ENCODE results near the gene PIK3R3. TPM values are rescaled to one million over a fixed set of nuclear protein-coding genes. Genes with fewer than 3 reads are reported as not detected.

The PIK3R3 gene
- total and polyA plus RNA-seq, 7 experiments from 2014 or later = 0.03 to 3.0 (median 0.39) TPM; not detected in 1

DNA sequence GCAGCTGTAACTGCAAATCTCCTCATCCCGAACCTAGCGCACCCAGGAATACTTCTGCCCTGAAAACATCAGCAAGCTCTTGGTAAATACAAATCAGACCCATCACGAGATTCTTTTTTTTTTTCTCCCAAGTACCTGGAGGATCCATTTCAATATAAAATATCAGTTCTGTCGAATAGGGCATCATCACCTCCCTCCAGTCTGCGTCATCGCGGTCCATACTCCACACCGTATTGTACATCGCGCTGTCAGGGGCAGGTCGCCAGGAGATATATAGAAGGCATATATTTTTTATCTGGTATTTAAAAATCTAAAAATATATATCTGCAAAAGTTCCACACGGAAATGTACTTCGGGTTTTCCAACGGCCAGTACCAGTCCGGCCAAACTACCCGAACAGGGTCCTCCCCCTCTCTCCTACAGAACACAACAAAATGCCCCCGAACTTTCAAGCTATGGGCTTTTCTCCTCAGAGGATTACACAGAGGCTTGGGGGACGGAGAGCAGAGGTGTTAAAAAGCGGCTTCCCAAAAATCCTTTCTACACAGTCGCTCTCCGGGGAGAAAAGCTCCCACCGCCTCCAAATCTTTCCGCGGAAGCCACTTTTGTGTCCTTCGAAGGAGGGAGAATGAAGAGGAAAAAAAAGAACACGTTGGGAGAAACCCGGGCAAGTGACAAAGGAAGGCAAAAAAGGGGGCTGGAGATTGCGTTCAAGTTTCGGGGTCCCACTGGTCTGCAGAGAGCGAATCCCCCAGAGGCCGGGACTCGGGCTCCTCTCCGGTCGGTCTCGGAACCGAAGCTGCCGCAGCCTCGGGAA, 509 bp downstream of the PIK3R3 start:
- no peaks in the 10 kb centered on the region for H3K36me3 Mint-ChIP-seq
- CTCF ChIA-PET = interaction anchor here (0.7 kb wide), 1 partner anchor 1365 kb away, joined by 6 read pairs; no protein-coding TSS in a partner anchor
- Histone ChIP-seq H3K4me3 (ENCODE audit: low read length) (peak overlapping the region; percentile 88), H3K4me1 (ENCODE audit: control insufficient read depth in 2 of 2, insufficient read depth in 2 of 2, low read length in 2 of 2) (peaks cover 3 to 7% of the 10 kb centered on the region in 2 donors), H3K9me3 (ENCODE audit: control insufficient read depth in 2 of 3, low read length in 3 of 3) (no peaks in the 10 kb centered on the region), H3K36me3 (ENCODE audit: control insufficient read depth in 2 of 3, insufficient read depth in 3 of 3, low read length in 3 of 3) (peaks cover 0 to 5% (median 0%) of the 10 kb centered on the region in 3 experiments), H3K27ac (ENCODE audit: low read depth, low read length) (peak overlapping the region; percentile 46), H3K27me3 (ENCODE audit: control insufficient read depth in 2 of 2, insufficient read depth in 2 of 2, low read length in 2 of 2) (peaks cover 4 to 10% of the 10 kb centered on the region in 2 donors)
- H3K27ac Mint-ChIP-seq = peak overlapping the region in 4 of 9 donors; percentile 3 to 82 (median 60)
- peak overlapping the region; percentile 89 to 99 (median 97) for H3K4me3 Mint-ChIP-seq
- DNase-seq = peak in 7 of 9 donors; percentile 2 to 27 (median 17)
- peaks cover 0 to 3% (median 0%) of the 10 kb centered on the region in 11 donors for H3K9me3 Mint-ChIP-seq
- POLR2A ChIA-PET = interaction anchor here (1.1 to 1.3 kb wide), 2 partner anchors 14 to 35 kb away, joined by 3 to 4 read pairs; no protein-coding TSS in a partner anchor
- intact Hi-C loops (cut with micrococcal nuclease) = loop anchor here (1.0 to 5.0 kb wide), 6 partner anchors 35 to 547 kb away; partner anchors contain the start of gene NASP (in 1 of the 2)
- peaks cover 15 to 38% (median 27%) of the 10 kb centered on the region in 7 donors for H3K4me1 Mint-ChIP-seq
- ATAC-seq = no peak
- H3K27me3 Mint-ChIP-seq = peaks cover 45 to 81% (median 63%) of the 10 kb centered on the region in 5 donors

DNA sequence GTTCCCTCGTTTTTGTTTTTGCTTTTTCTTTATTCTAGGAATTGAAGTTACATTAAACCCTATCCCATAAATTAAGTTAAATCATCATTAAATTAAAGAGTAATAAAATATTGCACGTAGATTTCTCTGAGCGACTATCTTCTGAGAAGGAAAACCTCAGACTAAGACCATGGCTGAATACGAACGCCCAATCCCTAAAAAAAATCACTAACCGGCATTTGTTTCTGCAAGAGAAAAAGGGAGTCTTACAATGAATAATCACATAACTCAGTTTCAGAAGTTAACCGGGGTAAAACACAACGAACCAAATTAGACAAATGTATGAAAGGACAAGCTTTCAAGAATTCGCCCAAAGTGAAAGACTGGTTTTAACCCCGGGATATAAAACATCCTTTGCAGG, 1.3 kb downstream of the PIK3R3 start:
- no peak for ATAC-seq
- H3K36me3 ChIP-seq (ENCODE audit: control insufficient read depth in 2 of 3, insufficient read depth in 3 of 3, low read length in 3 of 3) = peaks cover 0 to 5% (median 0%) of the 10 kb centered on the region in 3 experiments
- H3K27me3 ChIP-seq (ENCODE audit: control insufficient read depth in 2 of 2, insufficient read depth in 2 of 2, low read length in 2 of 2) = peaks cover 4 to 10% of the 10 kb centered on the region in 2 donors
- intact Hi-C loops (cut with micrococcal nuclease) = loop anchor here in 1 of 2 donors (5.0 kb wide), 1 partner anchor 64 kb away; no protein-coding TSS in a partner anchor
- no peak for DNase-seq
- ChIA-PET POLR2A (interaction anchor here (1.1 to 1.3 kb wide), 2 partner anchors 13 to 36 kb away, joined by 3 to 4 read pairs; no protein-coding TSS in a partner anchor), CTCF (interaction anchor here (0.7 to 1.1 kb wide), 2 partner anchors 10 to 1364 kb away, joined by 3 to 6 read pairs; no protein-coding TSS in a partner anchor)
- no peak overlapping the region for H3K4me3 ChIP-seq (ENCODE audit: low read length)
- Mint-ChIP-seq H3K36me3 (no peaks in the 10 kb centered on the region), H3K27ac (no peak overlapping the region), H3K27me3 (peaks cover 45 to 73% (median 65%) of the 10 kb centered on the region in 5 donors), H3K4me3 (peak overlapping the region; percentile 71 to 99 (median 96)), H3K4me1 (peaks cover 15 to 38% (median 27%) of the 10 kb centered on the region in 7 donors), H3K9me3 (peaks cover 0 to 3% (median 0%) of the 10 kb centered on the region in 11 donors)
- peaks cover 3 to 7% of the 10 kb centered on the region in 2 donors for H3K4me1 ChIP-seq (ENCODE audit: control insufficient read depth in 2 of 2, insufficient read depth in 2 of 2, low read length in 2 of 2)
- H3K27ac ChIP-seq (ENCODE audit: low read depth, low read length) = no peak overlapping the region
- H3K9me3 ChIP-seq (ENCODE audit: control insufficient read depth in 2 of 3, low read length in 3 of 3) = no peaks in the 10 kb centered on the region

DNA sequence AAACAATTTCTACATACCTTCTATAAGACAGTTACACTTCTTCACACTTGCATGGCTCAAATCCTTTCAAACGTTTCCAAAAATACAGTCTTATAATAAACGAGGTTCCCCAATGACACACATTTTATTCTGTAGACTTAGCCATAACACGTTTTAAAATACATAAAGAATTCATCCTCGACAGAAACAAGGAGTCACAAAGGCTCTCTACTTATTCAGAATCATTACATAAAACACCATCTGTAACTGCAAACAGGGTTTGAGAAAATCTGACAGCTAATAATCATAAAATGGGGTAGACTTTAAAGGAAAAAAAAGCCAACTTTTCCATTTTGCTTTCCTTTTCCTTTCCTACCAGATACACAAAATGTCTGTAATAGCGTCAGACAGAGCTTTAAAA, 1.8 kb downstream of the PIK3R3 start:
- peak overlapping the region in 2 of 10 donors; percentile 2 to 97 for H3K4me3 Mint-ChIP-seq
- intact Hi-C loops (cut with micrococcal nuclease) = loop anchor here in 1 of 2 donors (5.0 kb wide), 1 partner anchor 63 kb away; no protein-coding TSS in a partner anchor
- H3K27me3 ChIP-seq (ENCODE audit: control insufficient read depth in 2 of 2, insufficient read depth in 2 of 2, low read length in 2 of 2) = peaks cover 4 to 10% of the 10 kb centered on the region in 2 donors
- ATAC-seq = no peak
- H3K4me1 ChIP-seq (ENCODE audit: control insufficient read depth in 2 of 2, insufficient read depth in 2 of 2, low read length in 2 of 2) = peaks cover 3 to 7% of the 10 kb centered on the region in 2 donors
- H3K9me3 Mint-ChIP-seq = peaks cover 0 to 3% (median 0%) of the 10 kb centered on the region in 11 donors
- ChIA-PET CTCF (interaction anchor here (1.1 kb wide), 1 partner anchor 11 kb away, joined by 3 read pairs; no protein-coding TSS in a partner anchor), POLR2A (interaction anchor here (1.1 to 1.3 kb wide), 2 partner anchors 12 to 36 kb away, joined by 3 read pairs; no protein-coding TSS in a partner anchor)
- peaks cover 0 to 5% (median 0%) of the 10 kb centered on the region in 3 experiments for H3K36me3 ChIP-seq (ENCODE audit: control insufficient read depth in 2 of 3, insufficient read depth in 3 of 3, low read length in 3 of 3)
- no peak for DNase-seq
- H3K27me3 Mint-ChIP-seq = peaks cover 45 to 72% (median 63%) of the 10 kb centered on the region in 5 donors
- no peaks in the 10 kb centered on the region for H3K9me3 ChIP-seq (ENCODE audit: control insufficient read depth in 2 of 3, low read length in 3 of 3)
- H3K36me3 Mint-ChIP-seq = no peaks in the 10 kb centered on the region
- no peak overlapping the region for H3K27ac Mint-ChIP-seq
- no peak overlapping the region for H3K4me3 ChIP-seq (ENCODE audit: low read length)
- H3K4me1 Mint-ChIP-seq = peaks cover 15 to 38% (median 27%) of the 10 kb centered on the region in 7 donors
- H3K27ac ChIP-seq (ENCODE audit: low read depth, low read length) = no peak overlapping the region

DNA sequence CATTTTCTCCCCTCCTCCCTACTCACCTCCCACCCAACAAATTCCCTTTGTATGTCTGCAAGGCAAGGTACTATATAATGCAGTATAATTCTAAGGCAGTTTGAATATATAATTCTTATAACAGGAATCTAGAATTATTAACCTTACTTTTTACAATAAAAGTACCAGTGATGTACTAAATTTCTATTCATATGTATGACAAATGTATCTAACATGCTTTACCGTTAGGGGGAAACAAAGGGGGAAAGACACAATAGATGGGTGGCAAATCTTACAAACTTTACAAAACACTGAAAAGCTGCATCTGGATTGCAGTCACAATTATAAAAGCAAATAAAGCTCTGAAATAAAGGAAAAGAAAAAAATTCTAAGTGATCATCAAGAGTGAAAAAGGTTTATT, 2.3 kb downstream of the PIK3R3 start:
- no peaks in the 10 kb centered on the region for H3K36me3 Mint-ChIP-seq
- intact Hi-C loops (cut with micrococcal nuclease) = loop anchor here in 1 of 2 donors (5.0 kb wide), 1 partner anchor 63 kb away; no protein-coding TSS in a partner anchor
- ATAC-seq (no peak), DNase-seq (no peak)
- Histone ChIP-seq H3K27ac (ENCODE audit: low read depth, low read length) (no peak overlapping the region), H3K27me3 (ENCODE audit: control insufficient read depth in 2 of 2, insufficient read depth in 2 of 2, low read length in 2 of 2) (peaks cover 4 to 10% of the 10 kb centered on the region in 2 donors), H3K4me3 (ENCODE audit: low read length) (no peak overlapping the region), H3K36me3 (ENCODE audit: control insufficient read depth in 2 of 3, insufficient read depth in 3 of 3, low read length in 3 of 3) (peaks cover 0 to 5% (median 0%) of the 10 kb centered on the region in 3 experiments), H3K9me3 (ENCODE audit: control insufficient read depth in 2 of 3, low read length in 3 of 3) (no peaks in the 10 kb centered on the region), H3K4me1 (ENCODE audit: control insufficient read depth in 2 of 2, insufficient read depth in 2 of 2, low read length in 2 of 2) (peaks cover 3 to 7% of the 10 kb centered on the region in 2 donors)
- ChIA-PET POLR2A (interaction anchor here (1.1 to 1.3 kb wide), 2 partner anchors 12 to 37 kb away, joined by 3 read pairs; no protein-coding TSS in a partner anchor), CTCF (interaction anchor here (1.1 kb wide), 1 partner anchor 11 kb away, joined by 3 read pairs; no protein-coding TSS in a partner anchor)
- H3K4me1 Mint-ChIP-seq = peaks cover 15 to 38% (median 27%) of the 10 kb centered on the region in 7 donors
- H3K27ac Mint-ChIP-seq = no peak overlapping the region
- peaks cover 0 to 3% (median 0%) of the 10 kb centered on the region in 11 donors for H3K9me3 Mint-ChIP-seq
- H3K4me3 Mint-ChIP-seq = peak overlapping the region in 1 of 10 donors; percentile 97
- peaks cover 44 to 70% (median 63%) of the 10 kb centered on the region in 5 donors for H3K27me3 Mint-ChIP-seq

DNA sequence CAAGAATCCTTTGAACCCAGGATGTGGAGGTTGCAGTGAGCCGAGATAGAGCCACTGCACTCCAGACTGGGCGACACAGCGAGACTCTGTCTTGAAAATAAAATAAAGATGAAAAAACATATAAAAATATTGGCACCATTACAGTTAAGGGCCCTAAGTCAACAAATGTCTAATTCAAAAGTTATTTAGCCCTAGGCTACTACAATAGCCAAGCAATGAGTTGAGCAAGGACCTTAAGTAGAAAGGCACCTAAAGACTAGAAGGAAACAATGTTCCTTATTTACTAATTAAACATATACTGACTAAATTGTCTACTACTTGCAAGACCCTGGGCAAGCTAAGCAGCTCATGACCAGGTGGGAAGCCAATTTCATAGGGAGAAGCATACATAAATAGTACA, 4.1 kb downstream of the PIK3R3 start:
- CTCF ChIA-PET = no interaction called here
- H3K4me1 Mint-ChIP-seq = peaks cover 13 to 30% (median 22%) of the 10 kb centered on the region in 7 donors
- H3K9me3 Mint-ChIP-seq = peaks cover 0 to 3% (median 0%) of the 10 kb centered on the region in 11 donors

DNA sequence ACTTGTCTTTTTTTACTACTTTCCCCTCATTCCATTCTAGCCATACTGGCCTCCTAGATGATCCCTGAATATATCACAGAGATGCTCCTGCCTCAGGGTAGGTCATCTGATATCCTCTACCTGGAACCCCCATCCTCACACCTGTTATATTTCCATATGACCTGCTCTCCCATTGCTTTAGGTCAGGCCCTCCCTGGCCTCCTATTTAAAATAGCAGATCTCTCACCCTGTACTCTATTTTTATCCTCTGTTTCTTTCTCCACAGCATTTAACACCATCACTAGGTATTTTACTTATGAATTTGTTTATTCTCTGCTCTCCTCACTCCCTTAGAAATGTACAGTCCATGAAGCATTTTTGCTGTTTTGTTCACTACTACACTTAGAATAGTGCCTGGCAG, 13.6 kb downstream of the PIK3R3 start:
- Mint-ChIP-seq H3K27ac (no peak overlapping the region), H3K9me3 (no peaks in the 10 kb centered on the region), H3K27me3 (peaks cover 0 to 5% (median 0%) of the 10 kb centered on the region in 5 donors), H3K36me3 (no peaks in the 10 kb centered on the region), H3K4me1 (peaks cover 0 to 2% (median 0%) of the 10 kb centered on the region in 7 donors), H3K4me3 (no peak overlapping the region)
- intact Hi-C loops (cut with micrococcal nuclease) = no loop called here
- CTCF ChIA-PET = no interaction called here
- Histone ChIP-seq H3K9me3 (ENCODE audit: control insufficient read depth in 2 of 3, low read length in 3 of 3) (no peaks in the 10 kb centered on the region), H3K4me3 (ENCODE audit: low read length) (no peak overlapping the region), H3K27ac (ENCODE audit: low read depth, low read length) (no peak overlapping the region), H3K4me1 (ENCODE audit: control insufficient read depth in 2 of 2, insufficient read depth in 2 of 2, low read length in 2 of 2) (no peaks in the 10 kb centered on the region), H3K36me3 (ENCODE audit: control insufficient read depth in 2 of 3, insufficient read depth in 3 of 3, low read length in 3 of 3) (no peaks in the 10 kb centered on the region), H3K27me3 (ENCODE audit: control insufficient read depth in 2 of 2, insufficient read depth in 2 of 2, low read length in 2 of 2) (no peaks in the 10 kb centered on the region)
- POLR2A ChIA-PET = no interaction called here
- ATAC-seq = no peak
- no peak for DNase-seq

More for the DNA sequence above, 4.1 kb downstream of the PIK3R3 start:
- no peaks in the 10 kb centered on the region for H3K9me3 ChIP-seq (ENCODE audit: control insufficient read depth in 2 of 3, low read length in 3 of 3)
- peaks cover 4 to 10% of the 10 kb centered on the region in 2 donors for H3K27me3 ChIP-seq (ENCODE audit: control insufficient read depth in 2 of 2, insufficient read depth in 2 of 2, low read length in 2 of 2)
- H3K27me3 Mint-ChIP-seq = peaks cover 45 to 59% (median 50%) of the 10 kb centered on the region in 5 donors
- intact Hi-C loops (cut with micrococcal nuclease) = no loop called here
- H3K4me3 ChIP-seq (ENCODE audit: low read length) = no peak overlapping the region
- peaks cover 0 to 5% (median 0%) of the 10 kb centered on the region in 3 experiments for H3K36me3 ChIP-seq (ENCODE audit: control insufficient read depth in 2 of 3, insufficient read depth in 3 of 3, low read length in 3 of 3)
- DNase-seq = no peak
- H3K4me3 Mint-ChIP-seq = no peak overlapping the region
- POLR2A ChIA-PET = no interaction called here
- H3K27ac ChIP-seq (ENCODE audit: low read depth, low read length) = no peak overlapping the region
- peaks cover 3 to 7% of the 10 kb centered on the region in 2 donors for H3K4me1 ChIP-seq (ENCODE audit: control insufficient read depth in 2 of 2, insufficient read depth in 2 of 2, low read length in 2 of 2)
- no peaks in the 10 kb centered on the region for H3K36me3 Mint-ChIP-seq
- no peak for ATAC-seq
- no peak overlapping the region for H3K27ac Mint-ChIP-seq
